HL-60/S4 treated with phorbol 12-myristate 13-acetate at 8.2 ng/mL for 4 days and 3 days (cell line): ENCODE data around the gene TTC21A.

Experiments
- in situ Hi-C: fragments of 300-500 bp; cut with MboI; formaldehyde crosslinking; loops from 2 replicates; pipeline ENCODE4 v1.15.0; 2022; ENCODE audit warnings: low sequenced_read_pairs

Gene TTC21A

DNA sequence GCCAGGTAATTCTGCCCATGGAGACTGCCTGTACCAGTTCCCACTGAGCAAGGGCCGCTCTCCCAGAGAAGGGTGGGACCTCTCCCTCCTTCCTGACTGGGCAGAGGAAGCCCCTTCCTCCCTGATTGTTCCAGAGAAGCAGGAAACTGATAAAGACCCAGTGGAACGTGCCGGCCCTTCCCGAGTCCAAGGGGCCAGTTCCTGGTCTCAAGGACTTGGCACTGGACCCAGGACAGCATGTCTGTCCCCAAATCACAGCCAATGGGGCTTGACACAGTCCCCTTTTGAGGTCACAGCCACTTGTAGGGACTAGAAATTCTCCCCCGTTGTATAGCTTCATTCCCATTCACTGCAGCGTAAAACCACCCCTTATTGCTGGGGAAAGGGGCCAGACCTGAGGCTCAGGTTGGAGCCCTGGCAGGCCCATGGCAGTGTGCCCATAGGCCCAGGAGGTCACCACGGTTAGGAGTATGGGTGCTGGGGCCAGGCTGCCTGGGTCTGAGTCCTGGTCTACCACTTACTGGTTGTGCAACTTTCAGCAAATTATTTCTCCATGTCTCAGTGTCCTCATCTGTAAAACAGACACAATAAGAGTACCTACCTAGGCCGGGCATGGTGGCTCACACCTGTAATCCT, 27.8 kb downstream of the TTC21A start:
- in situ Hi-C loops = no loop called here

DNA sequence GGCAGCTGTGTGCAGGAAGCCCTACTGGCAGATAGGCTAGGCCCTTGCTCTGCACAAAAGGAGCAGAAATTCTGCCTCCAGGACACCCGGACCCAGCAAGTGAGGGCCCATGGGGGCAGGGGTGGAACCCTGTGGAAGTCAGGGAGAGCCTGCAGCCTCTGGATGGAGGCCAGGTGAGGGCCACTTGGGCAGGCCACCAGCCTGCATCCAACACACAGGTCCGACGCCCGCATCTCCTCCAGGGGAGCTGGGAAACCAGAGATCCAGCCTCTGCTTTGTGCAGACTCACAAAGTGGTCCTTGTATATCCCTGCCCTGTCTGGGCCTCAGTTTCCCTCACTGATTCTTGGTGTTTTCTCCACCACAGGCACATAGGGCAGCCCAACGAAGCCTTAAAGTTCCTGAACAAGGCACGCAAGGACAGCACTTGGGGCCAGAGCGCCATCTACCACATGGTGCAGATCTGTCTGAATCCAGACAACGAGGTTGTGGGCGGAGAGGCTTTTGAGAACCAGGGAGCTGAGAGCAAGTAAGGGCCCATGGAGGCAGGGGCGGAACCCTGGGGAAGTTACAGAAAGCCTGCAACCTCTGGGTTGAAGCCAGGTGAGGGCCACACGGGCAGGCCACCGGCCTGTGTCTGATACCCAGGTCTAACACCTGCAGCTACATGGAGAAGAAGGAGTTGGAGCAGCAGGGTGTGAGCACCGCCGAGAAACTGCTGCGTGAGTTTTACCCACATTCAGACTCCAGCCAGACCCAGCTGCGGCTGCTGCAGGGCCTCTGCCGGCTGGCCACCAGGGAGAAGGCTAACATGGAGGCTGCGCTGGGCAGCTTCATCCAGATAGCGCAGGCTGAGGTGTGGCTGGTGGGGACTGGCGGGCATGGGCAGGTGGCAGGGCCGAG, 29.3 kb downstream of the TTC21A start:
- in situ Hi-C loops = no loop called here

DNA sequence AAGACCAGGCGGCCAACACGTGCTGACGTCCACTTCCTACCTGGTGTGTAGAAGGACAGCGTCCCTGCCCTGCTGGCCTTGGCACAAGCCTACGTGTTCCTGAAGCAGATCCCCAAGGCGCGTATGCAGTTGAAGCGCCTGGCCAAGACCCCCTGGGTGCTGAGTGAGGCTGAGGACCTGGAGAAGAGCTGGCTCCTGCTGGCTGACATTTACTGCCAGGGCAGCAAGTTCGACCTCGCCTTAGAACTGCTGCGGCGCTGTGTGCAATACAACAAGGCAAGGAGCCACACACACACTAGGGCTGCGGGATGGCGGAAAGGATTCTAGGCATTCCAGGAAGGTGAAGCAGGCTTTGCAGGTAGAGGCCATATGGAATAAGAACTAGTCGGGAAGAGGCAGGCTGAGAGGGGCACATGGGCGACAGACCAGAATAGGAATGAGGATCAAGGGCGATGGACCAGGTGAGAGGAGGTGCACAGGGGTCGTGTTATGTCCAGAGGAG, 30.0 kb downstream of the TTC21A start:
- in situ Hi-C loops = no loop called here

DNA sequence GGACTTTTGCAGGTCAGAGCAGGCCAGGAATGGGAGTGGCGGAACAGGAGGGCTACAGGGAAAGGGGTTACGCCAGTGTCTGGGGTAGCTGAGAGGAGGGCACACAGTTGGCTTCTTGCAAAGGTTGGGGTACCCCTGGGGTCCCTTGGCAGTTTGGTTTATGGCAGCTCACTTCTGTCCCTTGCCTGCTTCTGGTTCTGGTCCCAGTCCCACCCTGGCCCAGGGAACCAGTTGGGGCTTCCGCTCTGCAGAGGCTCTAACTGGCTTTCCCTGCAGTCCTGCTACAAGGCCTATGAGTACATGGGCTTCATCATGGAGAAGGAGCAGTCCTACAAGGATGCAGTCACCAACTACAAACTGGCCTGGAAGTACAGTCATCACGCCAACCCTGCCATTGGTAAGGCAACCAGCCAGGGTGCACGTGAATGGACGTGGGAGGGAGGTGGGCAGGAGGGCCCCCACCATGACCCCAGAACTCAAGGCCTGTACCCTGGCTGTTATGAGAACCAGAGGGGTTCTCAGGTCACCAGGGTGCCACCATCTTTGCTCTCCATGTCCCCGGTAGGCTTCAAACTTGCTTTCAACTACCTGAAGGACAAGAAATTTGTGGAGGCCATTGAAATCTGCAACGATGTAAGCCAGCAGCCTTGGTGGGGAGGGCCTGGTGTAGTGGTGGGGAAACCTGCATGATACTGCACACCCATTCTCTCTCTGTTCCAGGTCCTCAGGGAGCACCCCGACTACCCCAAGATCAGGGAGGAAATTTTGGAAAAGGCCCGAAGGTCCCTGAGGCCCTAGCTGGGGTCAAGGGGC, 30.7 kb downstream of the TTC21A start:
- in situ Hi-C loops = no loop called here

DNA sequence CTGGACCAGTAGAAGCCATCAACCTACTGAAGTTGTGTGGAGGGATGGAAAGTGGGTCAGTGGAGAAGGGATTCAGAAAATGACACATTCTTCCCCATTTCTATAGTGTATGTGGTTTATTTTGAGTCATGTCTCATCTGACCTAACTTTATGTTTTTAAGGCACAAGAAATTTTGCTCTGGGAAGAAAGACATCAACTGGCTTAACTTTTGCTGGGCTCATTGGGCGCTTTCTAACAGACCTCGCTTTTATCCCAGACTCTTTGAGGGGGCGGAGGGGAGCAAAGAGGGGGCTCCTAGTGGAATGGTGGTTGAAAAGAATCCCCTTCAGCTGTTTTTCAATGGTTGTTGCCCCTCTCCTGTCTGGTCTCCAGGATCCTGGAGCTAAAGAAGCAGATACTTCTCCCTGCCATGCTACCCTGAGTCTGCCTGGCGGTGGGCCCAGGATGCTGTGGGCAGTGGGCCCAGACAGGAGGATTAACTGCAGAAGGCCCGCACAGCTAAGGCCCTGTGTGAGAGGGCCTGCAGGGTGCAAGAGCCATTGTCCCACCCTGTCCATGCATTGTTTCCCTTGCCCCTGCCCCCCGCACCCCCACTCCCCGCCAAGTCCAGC, 31.4 kb downstream of the TTC21A start:
- in situ Hi-C loops = no loop called here

DNA sequence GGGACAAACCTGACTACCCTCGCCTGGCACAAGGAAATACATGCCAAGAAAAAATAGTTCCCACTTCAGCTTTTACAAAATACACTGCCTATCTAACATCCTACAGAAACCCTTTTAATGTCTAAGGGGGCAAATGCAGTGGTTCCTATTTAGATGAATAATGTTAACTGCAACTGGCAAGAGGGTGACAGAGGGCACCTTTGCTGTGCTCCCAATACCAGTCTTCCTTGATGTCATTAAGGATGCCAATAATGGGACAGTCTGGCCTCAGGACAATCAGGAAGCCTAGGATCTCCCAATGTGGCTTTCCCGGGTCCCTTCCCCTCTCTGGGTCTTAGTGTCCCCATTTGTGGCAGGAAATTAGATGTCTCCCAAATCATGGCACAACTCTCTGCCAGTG, 32.0 kb downstream of the TTC21A start:
- in situ Hi-C loops = no loop called here

DNA sequence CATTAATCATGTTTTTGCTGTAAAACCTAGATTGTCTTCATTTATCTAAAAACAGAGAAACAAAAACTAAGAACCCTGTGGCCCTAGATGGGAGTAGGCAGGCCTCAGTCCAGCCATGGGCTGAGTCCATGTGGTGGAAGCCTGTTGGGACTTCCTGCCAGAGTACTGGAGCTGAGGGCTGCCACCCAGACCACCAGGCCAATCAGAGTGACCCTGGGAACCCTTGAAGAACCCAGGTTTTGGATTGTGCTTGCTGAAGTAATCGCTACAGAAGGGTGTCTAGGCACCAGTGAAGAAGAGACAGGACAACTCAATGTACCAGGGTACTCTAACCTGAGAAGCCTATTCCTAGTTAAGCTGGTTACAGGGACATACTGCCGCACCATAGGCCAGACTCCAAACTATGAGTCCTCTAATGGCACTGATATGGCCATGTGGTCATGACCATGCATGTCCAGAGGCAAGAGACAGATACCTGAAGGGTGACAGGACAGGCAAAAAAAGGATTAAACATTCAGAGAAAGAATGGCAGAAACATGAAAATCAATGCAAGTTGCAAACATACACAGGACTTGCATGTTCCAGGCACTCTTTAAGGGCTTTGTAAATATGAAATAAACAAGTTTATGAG, 33.0 kb downstream of the TTC21A start:
- in situ Hi-C loops = no loop called here

DNA sequence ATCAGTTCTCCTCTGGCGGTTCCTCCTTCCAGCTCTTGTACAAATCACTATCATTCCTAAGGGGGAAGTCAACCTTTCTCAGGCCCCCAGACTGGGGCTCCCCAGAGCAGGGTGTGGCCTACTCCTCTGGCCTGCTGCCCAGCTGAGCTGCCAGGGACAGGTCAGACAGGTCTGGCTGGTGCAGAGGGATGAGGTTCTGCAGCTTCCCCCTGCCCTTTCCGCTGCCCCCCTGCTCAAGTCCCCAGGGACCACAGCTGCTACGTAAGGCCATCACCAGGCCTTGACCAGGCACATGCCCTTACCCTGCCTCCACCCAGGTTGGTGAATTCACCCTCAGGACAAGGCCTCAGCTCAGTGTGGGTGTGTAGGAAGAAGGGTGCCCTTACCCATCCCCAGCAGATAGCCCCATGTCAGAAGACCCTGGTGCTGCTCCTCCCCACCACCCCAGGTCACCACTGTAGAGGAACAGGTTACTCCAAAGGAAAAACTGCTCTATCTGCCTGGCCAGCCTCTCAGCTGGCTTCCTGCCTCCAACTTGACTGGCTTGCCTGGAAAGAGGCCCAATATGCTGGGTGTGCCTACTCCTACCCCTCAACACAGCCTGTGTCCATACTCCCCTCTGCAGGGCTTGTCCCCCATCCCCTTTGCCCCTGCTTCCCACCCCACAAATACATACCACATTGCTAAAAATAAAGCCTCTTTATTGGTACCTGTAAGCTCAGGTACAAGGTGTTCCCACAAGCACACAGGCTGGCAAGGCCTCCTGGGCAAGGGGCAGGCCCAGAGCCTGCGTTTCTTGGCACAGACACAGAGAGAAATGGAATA, 33.9 kb downstream of the TTC21A start:
- in situ Hi-C loops = no loop called here

DNA sequence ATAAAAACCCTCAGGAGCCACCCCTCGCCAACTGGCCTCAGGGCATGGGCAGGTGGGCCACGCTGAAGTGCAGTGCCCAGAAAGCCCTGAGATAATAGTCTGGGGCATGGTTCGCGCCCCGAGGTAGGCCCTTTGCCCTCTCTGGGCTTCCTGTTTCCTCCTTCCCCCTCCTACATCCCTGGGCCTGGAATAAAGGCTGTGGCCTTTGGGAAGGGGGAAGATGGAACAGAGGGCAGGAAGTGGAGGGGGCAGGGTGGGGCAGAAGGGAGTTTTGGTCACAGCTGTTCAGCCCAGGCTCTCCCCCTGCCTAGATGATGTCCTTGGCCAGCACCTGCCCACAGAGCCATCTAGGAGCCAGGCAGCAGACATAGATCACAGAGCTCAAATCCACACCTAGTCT, 34.6 kb downstream of the TTC21A start:
- in situ Hi-C loops = no loop called here

DNA sequence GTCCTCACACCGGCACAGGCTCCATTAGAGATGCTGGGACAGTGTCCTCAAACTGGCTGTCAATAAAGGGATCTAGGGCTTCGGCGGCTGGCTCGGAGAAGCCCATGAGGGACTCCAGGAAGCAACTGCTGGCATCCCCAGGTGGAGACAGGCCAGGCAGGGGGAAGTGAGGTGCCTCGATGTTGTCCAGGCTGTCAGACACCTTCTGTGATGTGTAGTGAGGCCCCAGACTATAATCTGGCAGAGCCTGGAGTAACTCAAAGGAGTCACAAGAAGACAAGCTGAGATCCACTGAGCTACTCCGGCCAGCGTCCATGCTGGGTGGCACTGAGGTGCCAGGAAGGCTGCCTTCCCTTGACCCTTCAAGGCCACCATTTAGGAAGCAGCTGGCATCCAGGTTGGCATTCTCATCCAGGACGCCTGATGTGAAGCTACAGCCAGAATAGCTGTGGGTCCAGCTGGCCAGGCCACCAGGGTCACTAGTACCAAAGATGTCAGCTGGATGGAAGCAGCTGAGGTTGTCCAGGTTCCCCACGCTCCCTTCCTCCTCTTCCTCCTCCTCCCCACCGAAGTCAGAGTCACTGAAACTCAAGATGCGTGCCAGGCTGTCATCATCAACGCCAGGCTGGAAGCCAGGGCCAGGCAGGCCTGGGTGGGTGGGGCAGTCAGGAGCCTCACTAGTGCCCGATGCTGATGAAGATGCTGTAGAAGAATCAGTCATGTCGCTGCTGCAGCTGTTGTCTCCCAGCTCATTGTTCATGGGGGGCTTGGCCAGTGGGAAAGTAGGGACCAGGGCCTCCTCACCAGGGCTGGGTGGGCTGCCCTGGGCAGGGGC, 35.8 kb downstream of the TTC21A start:
- in situ Hi-C loops = no loop called here

DNA sequence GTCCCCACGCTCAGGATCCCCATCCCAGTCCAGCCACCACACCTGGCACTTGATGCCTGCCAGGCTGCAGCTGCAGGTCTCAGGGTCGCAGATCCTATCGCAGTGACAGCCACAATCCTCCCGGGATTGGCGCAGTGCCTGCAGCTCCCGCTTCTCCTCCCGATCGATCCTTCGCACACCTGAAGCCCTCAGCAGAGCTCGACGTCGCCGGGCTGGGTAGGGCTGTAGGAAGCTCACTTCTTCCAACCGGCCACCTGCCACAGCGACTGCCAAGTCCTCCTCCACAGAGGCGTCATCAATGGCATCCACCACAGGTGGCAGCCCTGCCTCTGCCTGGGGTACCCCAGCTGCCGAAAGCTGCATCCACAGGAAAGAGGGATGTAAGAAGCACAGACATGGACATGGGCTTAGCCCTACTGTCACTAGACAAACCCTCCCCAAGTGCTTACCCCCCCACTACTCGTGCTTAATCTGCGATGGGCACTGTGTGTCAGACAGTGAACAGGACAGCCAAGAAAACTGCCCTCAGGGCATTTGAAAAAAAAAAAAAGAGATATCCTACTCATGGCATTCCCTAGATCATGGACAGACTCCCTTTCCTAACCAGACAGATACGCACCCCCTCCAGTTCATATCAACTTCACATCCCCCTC, 36.7 kb downstream of the TTC21A start:
- in situ Hi-C loops = no loop called here

DNA sequence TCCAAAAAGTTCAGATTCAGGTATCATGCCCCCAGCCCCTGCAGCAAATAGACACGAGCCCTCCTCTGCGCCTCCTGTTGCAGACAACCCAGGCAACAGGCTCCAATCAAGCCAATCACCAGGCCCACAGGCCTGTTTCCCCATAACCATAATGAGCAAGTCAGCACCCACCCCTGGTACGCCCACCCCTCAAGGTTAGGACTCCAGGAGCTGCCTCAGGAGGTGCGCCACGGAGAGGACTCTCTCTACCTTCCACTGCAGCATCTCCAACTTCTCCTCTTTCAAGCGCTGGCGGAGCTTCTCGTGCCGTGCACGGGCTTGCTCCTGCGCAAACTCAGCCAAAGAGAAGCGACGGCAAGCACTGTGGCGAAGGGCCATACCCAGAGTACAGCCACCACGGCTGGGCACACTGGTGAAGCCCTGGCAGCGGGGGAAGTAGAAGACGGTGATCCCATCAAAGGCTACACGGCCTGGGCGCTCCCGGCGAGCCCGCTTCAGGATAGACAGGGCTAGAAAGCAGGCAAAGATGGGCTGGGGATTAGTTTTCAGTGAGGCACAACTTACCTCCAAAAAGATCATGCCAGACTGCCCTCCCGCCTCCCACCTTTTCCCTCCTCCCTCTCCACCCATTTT, 37.4 kb downstream of the TTC21A start:
- in situ Hi-C loops = no loop called here

DNA sequence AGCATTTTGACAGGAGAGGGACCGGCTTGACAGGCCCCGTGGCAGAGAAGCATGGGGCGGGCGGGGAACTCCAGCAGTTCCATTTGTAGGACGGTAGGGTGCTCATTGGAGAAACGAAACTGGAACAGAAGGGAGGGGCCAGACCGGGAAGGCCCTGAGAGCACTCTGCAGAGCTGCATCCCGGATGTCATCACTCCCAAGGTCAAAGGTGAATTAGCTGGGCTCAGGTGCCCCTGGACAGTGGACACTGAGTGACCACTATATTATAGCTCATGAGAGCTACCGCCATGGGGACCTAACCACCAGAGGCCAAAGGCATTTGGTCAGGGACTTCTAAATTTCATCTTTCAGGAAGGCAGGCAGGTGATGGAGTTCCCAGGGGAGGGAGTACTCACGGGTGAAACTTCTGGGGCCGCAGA, 38.6 kb downstream of the TTC21A start:
- in situ Hi-C loops = no loop called here

DNA sequence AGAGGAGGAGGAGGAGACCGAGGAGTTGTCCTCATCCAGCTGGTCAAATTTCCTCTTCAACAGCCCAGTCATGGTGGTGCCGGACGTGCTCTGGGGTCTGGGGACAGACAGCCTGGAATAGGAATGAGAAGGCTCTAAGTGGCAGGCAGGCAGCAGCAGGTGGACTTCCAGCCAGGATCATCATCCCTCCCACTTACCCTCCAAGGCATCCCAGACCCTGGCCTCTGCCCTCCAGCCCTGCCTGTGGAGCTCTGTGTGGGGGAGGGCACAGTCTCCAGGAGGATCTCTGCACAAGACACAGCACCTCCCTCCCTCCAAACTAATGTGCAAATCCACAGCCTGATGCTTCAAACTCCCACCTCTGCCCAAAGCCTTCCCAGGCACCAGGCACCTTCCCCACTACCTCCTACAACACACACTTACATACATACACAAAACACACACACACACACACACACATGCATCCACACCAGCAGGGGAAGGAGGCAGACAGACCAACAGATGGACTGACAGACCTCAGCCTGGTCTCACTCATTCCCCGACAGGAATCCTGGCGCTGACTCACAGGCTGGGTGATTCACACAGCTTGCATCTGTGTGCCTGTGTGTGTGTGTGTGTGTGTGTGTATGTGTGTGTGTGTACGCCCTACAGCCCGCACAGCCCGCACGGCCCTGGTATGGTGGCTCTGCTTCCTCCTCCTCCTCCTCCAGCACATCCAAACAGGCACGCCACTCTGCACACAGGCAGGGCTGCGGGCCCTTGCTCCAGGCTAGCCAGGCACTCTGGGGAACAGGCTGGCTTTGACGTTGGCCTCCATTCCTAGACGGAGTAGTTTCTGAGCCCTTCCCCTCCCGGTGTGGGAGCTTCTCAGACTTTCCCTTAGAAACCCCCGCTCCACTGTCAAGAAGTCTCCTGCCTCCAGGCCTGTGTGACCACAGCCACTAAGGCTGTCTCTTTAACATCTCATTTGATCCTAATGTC, 39.4 kb downstream of the TTC21A start:
- in situ Hi-C loops = no loop called here

DNA sequence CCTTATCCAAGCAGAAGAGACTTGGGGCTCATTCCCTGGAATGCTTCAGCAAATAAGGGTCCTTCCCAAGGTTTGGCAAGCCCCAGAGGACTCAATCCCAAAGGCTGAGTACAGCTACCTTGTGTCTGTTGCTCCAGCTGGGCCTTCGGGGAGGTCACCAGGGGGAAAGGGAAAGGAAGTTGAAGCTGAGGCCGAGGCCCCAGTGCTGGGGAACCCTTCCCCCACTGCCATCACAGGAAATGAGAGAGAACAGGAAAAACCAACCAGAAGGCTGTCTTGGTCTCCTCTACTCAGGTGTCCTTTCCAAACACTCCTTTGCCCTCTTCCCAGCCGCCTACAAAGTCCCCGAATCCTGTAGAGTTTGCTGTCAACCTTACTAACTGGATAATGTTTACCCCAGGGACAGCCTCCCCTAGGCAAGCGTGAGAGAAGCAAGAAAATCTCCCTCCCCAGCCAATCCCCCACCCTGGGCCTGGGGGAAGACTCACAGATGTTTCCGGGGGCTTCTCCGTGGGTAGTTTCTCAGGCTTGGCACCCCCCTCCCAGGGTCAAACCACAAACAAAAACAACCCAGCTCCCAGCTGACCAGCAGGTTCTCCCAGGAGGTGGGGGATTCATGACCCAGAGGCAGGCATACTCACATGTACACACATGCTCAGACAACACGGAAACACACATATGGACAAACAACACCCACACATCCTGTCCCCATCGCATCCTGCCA, 40.4 kb downstream of the TTC21A start:
- in situ Hi-C loops = no loop called here
